SU-DHL-6 (cell line): ENCODE results near the gene ARHGAP8.

Source experiments
- H2AFZ ChIP-seq: fragments of 200-600 bp; sonication (generic); 2 replicates; pipeline ENCODE4 v1.6.1; 2014; ENCODE audit warnings: low read depth, mild to moderate bottlenecking, moderate library complexity, mixed read lengths, antibody characterized with exemption, low read length; ENCODE audit not compliant: severe bottlenecking
- H3F3A ChIP-seq: fragments of 200-600 bp; shearing (Covaris generic); 2 replicates; pipeline ENCODE4 v1.6.0; 2016; ENCODE audit warnings: antibody characterized with exemption, mild to moderate bottlenecking; ENCODE audit not compliant: insufficient read depth
- H3K27ac ChIP-seq: fragments of 200-600 bp; sonication (generic); 2 replicates; pipeline ENCODE4 v1.5.1; 2016; ENCODE audit warnings: low read depth, mild to moderate bottlenecking, low read length, moderate library complexity, mixed read lengths
- H3K27me3 ChIP-seq: fragments of 200-600 bp; sonication (generic), shearing (Covaris generic); 2 replicates; pipeline ENCODE4 v1.6.0; 2014; ENCODE audit warnings: mild to moderate bottlenecking, low read length
- H3K36me3 ChIP-seq: fragments of 200-600 bp; sonication (generic); 2 replicates; pipeline ENCODE4 v1.6.1; 2014; ENCODE audit warnings: mild to moderate bottlenecking, low read length, mixed read lengths
- H3K4me2 ChIP-seq: fragments of 300-600, 200-600 bp; shearing (Covaris generic), sonication (generic); 2 replicates; pipeline ENCODE4 v1.6.0; 2014; ENCODE audit warnings: low read length, low read depth, mild to moderate bottlenecking; ENCODE audit not compliant: poor library complexity, severe bottlenecking
- H3K4me3 ChIP-seq: fragments of 200-600 bp; sonication (generic); 2 replicates; pipeline ENCODE4 v1.5.1; 2014; ENCODE audit warnings: antibody characterized with exemption, low read length, mild to moderate bottlenecking, mixed read lengths; ENCODE audit not compliant: insufficient read depth, poor library complexity, severe bottlenecking
- H3K79me2 ChIP-seq: fragments of 200-600 bp; sonication (generic); 2 replicates; pipeline ENCODE4 v1.6.1; 2014; ENCODE audit warnings: mild to moderate bottlenecking, low read length, moderate library complexity; ENCODE audit not compliant: insufficient read depth
- H3K9ac ChIP-seq: fragments of 200-600 bp; sonication (generic); 2 replicates; pipeline ENCODE4 v1.7.0; 2014; ENCODE audit warnings: mild to moderate bottlenecking, low read length
- H3K9me2 ChIP-seq: fragments of 200-600 bp; sonication (generic); replicated peaks from 2 replicates; pipeline ENCODE4 v1.6.1; 2014; ENCODE audit warnings: low read length; ENCODE audit not compliant: insufficient read depth
- H3K9me3 ChIP-seq: fragments of 200-600 bp; sonication (generic); 2 replicates; pipeline ENCODE4 v1.6.1; 2014; ENCODE audit warnings: low read length, mixed read lengths; ENCODE audit not compliant: insufficient read depth
- H4K20me1 ChIP-seq: fragments of 200-600 bp; sonication (generic); 2 replicates; pipeline ENCODE4 v1.6.1; 2014; ENCODE audit warnings: low read depth, mild to moderate bottlenecking, antibody characterized with exemption, low read length, moderate library complexity, mixed read lengths
- EZH2phosphoT487 ChIP-seq: fragments of 200-600 bp; sonication (generic), shearing (Covaris generic); conservative IDR thresholded peaks from 2 replicates; pipeline ENCODE4 v1.6.1; 2018; ENCODE audit warnings: mild to moderate bottlenecking, antibody characterized with exemption, low read length, moderate library complexity, mixed read lengths
- TF ChIP-seq, protein P1 (sequence below): fragments of 200-600 bp; sonication (generic); IDR thresholded peaks from one replicate; pipeline ENCODE4 v1.5.1; 2017; ENCODE audit warnings: antibody characterized with exemption, mild to moderate bottlenecking, low read length, moderate library complexity; ENCODE audit not compliant: insufficient read depth, poor library complexity, severe bottlenecking

ARHGAP8 gene

DNA sequence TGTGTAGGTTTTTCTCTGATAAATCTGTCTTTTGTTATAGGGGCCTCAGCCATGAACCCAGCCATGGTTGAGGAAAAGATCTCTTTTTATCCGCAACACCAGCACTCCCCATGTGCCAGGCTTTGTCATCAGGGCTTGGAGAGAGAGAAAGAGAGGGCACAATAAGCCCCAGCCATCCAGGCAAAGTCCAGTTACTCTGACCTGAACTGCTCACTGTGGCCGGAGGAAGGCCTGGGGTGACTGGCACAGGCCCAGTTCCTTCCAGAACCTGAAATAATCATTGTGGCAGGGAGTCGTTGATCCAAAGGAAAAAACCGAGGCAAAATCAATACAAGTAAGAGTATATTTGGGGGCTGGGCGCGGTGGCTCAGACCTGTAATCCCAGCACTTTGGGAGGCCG, 3.9 kb upstream of the ARHGAP8 start:
- Histone ChIP-seq H3K4me3 (no peak overlapping the region), H3K27me3 (no peaks in the 10 kb centered on the region), H3K36me3 (no peaks in the 10 kb centered on the region), H2AFZ (no peak overlapping the region), H3K9ac (no peak overlapping the region), H3K9me3 (no peaks in the 10 kb centered on the region), H4K20me1 (no peaks in the 10 kb centered on the region), H3K27ac (no peak overlapping the region), H3K79me2 (no peaks in the 10 kb centered on the region), H3K9me2 (no peaks in the 10 kb centered on the region), H3K4me2 (no peak overlapping the region), H3F3A (no peaks in the 10 kb centered on the region)
- TF ChIP-seq, protein P1, sequence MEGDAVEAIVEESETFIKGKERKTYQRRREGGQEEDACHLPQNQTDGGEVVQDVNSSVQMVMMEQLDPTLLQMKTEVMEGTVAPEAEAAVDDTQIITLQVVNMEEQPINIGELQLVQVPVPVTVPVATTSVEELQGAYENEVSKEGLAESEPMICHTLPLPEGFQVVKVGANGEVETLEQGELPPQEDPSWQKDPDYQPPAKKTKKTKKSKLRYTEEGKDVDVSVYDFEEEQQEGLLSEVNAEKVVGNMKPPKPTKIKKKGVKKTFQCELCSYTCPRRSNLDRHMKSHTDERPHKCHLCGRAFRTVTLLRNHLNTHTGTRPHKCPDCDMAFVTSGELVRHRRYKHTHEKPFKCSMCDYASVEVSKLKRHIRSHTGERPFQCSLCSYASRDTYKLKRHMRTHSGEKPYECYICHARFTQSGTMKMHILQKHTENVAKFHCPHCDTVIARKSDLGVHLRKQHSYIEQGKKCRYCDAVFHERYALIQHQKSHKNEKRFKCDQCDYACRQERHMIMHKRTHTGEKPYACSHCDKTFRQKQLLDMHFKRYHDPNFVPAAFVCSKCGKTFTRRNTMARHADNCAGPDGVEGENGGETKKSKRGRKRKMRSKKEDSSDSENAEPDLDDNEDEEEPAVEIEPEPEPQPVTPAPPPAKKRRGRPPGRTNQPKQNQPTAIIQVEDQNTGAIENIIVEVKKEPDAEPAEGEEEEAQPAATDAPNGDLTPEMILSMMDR = no peak
- TF ChIP-seq EZH2phosphoT487 = no peak

DNA sequence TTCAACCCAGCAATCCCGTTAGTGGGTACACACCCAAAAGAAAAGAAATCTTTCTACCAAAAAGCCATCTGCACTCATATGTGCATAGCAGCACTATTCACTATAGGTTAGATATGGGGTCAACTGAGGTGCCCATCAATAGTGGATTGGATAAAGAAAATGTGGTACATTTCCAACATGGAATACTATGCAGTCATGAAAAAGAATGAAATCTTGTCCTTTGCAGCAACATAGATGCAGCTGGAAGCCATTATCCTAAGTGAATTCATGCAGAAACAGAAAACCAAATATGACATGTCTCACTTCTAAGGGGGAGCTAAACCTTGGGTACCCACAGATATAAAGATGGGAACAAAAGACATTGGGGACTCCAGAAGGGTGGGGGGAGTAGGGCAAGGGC, 1.9 kb upstream of the ARHGAP8 start:
- no peak overlapping the region for H3K9ac ChIP-seq
- no peak overlapping the region for H3K27ac ChIP-seq
- no peaks in the 10 kb centered on the region for H3K36me3 ChIP-seq
- H3K27me3 ChIP-seq = no peaks in the 10 kb centered on the region
- H3K4me3 ChIP-seq = no peak overlapping the region
- no peak overlapping the region for H2AFZ ChIP-seq
- no peaks in the 10 kb centered on the region for H3F3A ChIP-seq
- no peaks in the 10 kb centered on the region for H3K9me2 ChIP-seq
- TF ChIP-seq, protein P1 = no peak
- TF ChIP-seq EZH2phosphoT487 = no peak
- no peaks in the 10 kb centered on the region for H4K20me1 ChIP-seq
- H3K9me3 ChIP-seq = no peaks in the 10 kb centered on the region
- no peak overlapping the region for H3K4me2 ChIP-seq
- no peaks in the 10 kb centered on the region for H3K79me2 ChIP-seq

DNA sequence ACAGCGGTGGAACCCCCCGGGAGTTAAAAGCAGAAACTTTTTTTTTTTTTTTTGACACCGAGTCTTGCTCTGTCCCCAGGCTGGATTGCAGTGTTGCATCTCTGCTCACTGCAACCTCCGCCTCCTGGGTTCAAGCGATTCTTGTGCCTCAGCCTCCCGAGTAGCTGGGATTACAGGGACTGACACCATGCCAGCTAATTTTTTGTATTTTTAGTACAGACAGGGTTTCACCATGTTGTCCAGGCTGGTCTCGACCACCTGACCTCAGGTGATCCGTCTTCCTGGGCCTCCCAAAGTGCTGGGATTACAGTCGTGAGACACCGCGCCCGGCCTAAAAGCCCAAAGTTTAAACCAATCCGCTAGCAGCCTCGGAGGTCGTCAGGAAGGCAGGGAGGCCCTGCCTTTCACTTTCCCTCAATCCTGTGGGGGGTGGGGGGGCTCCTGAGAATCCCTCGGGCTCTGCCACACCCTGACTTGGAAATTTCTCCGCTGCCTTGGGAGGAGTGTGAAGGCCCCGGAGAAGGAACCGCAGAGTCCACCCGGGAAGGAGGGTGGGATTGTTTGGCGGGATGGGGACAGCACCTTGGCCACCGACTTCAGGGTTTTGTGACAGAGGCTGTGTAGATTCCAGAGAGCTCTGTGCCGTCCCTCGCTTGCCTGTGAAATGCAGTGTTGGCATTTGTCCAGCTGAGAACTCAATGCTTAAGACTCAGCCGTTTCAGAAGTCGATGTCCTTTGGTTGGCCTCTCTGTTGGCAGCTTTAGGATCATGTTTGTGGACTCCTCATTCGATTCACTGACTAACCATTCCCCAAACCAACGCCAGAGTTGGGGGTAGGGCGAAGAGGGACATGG, 1.0 kb downstream of the ARHGAP8 start:
- Histone ChIP-seq H4K20me1 (no peaks in the 10 kb centered on the region), H3K9me3 (no peaks in the 10 kb centered on the region), H3K4me3 (no peak overlapping the region), H3K9me2 (no peaks in the 10 kb centered on the region), H3K27me3 (no peaks in the 10 kb centered on the region), H3K79me2 (no peaks in the 10 kb centered on the region), H2AFZ (no peak overlapping the region), H3F3A (no peaks in the 10 kb centered on the region), H3K4me2 (no peak overlapping the region), H3K9ac (no peak overlapping the region), H3K36me3 (no peaks in the 10 kb centered on the region), H3K27ac (no peak overlapping the region)
- TF ChIP-seq, protein P1 = no peak
- TF ChIP-seq EZH2phosphoT487 = no peak
